ENCODE data around the gene PNMA6F.
"Not testable (repeated sequence)": the region's sequence is repeated elsewhere in the genome, so short reads cannot be mapped to it uniquely, and the experiment has no call there.

PNMA6F gene

DNA sequence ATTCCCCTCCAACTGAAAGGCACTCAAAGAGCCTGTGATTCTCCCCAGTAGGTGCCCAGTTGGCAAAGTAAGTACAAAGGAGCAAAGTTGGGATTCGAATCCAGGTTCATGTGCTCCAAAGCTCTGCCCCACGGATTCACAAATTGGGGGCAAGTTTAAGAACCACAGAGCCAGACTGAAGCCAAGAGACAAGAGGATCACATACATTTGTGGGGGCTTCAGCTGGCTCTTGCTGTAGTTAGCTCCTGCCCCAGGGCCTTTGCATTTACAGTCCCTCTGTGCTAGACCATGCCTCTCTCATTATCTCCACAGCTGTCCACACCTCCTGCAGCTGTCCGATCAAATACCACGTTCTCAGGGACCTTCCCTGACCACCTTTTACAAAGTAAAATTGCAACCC, 18.8 kb downstream of the PNMA6F start:
- TF ChIP-seq, protein P1, sequence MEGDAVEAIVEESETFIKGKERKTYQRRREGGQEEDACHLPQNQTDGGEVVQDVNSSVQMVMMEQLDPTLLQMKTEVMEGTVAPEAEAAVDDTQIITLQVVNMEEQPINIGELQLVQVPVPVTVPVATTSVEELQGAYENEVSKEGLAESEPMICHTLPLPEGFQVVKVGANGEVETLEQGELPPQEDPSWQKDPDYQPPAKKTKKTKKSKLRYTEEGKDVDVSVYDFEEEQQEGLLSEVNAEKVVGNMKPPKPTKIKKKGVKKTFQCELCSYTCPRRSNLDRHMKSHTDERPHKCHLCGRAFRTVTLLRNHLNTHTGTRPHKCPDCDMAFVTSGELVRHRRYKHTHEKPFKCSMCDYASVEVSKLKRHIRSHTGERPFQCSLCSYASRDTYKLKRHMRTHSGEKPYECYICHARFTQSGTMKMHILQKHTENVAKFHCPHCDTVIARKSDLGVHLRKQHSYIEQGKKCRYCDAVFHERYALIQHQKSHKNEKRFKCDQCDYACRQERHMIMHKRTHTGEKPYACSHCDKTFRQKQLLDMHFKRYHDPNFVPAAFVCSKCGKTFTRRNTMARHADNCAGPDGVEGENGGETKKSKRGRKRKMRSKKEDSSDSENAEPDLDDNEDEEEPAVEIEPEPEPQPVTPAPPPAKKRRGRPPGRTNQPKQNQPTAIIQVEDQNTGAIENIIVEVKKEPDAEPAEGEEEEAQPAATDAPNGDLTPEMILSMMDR (IDR thresholded peaks at IDR 0.05; ENCODE audit: low read depth, low read length, missing control alignments), result no peak
- H3K27me3 ChIP-seq (replicated peaks), result no peaks in the 10 kb centered on the region
- in situ Hi-C loops (cut with HindIII; ENCODE audit: low pct_ligation_motif_present, low sequenced_read_pairs), result no loop called here
- no peaks in the 10 kb centered on the region for H3K36me3 ChIP-seq (replicated peaks)
- no peak for DNase-seq
- no peak overlapping the region for H3K27ac ChIP-seq
- no peak overlapping the region for H3K4me3 ChIP-seq (ENCODE audit: low read depth, low read length)

- no peak for DNase-seq
- no peak overlapping the region for H3K4me3 ChIP-seq (ENCODE audit: low read depth, low read length)
- H3K36me3 ChIP-seq (replicated peaks), result no peaks in the 10 kb centered on the region
- in situ Hi-C loops (cut with HindIII; ENCODE audit: low pct_ligation_motif_present, low sequenced_read_pairs), result no loop called here
- no peaks in the 10 kb centered on the region for H3K27me3 ChIP-seq (replicated peaks)
- TF ChIP-seq, protein P1 (IDR thresholded peaks at IDR 0.05; ENCODE audit: low read depth, low read length, missing control alignments), result no peak
- H3K27ac ChIP-seq, result no peak overlapping the region
Measured at GRCh38 chrX:153301746-153302145, 19.8 kb downstream of the PNMA6F start.

GRCh38 chrX:153299855-153300254, 21.7 kb downstream of the PNMA6F start:
- Histone ChIP-seq H3K27me3 (replicated peaks) (no peaks in the 10 kb centered on the region), H3K4me3 (ENCODE audit: low read depth, low read length) (no peak overlapping the region), H3K36me3 (replicated peaks) (no peaks in the 10 kb centered on the region), H3K27ac (no peak overlapping the region)
- no peak for DNase-seq
- TF ChIP-seq, protein P1 (IDR thresholded peaks at IDR 0.05; ENCODE audit: low read depth, low read length, missing control alignments), result no peak
- in situ Hi-C loops (cut with HindIII; ENCODE audit: low pct_ligation_motif_present, low sequenced_read_pairs), result no loop called here

DNA sequence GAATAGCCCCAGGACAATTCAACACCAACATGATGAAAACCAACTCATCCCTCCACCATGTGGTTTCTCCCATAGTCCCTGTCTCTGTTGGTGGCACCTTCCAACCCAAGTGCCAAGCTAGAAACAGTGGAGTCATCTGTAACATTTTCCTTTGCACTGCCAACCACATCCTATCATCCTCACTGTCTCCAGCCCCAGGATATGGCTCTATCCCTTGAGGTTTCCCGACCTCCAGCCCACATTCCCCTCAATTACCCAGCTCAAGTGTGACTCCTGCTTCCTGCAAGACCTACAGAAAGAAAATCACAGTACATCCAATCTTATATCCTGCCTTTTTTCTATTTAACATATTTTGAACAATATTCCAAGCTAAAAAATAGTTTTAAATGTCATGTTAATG, 24.2 kb downstream of the PNMA6F start:
- TF ChIP-seq, protein P1 (IDR thresholded peaks at IDR 0.05; ENCODE audit: low read depth, low read length, missing control alignments), result no peak
- no peaks in the 10 kb centered on the region for H3K36me3 ChIP-seq (replicated peaks)
- no peak for DNase-seq
- no peak overlapping the region for H3K4me3 ChIP-seq (ENCODE audit: low read depth, low read length)
- H3K27ac ChIP-seq, result no peak overlapping the region
- H3K27me3 ChIP-seq (replicated peaks), result no peaks in the 10 kb centered on the region
- in situ Hi-C loops (cut with HindIII; ENCODE audit: low pct_ligation_motif_present, low sequenced_read_pairs), result no loop called here

- H3K4me3 ChIP-seq (ENCODE audit: low read depth, low read length); DNase-seq; H3K27ac ChIP-seq: not testable (repeated sequence)
Measured at GRCh38 chrX:153293485-153294071, 28.0 kb downstream of the PNMA6F start.

DNA sequence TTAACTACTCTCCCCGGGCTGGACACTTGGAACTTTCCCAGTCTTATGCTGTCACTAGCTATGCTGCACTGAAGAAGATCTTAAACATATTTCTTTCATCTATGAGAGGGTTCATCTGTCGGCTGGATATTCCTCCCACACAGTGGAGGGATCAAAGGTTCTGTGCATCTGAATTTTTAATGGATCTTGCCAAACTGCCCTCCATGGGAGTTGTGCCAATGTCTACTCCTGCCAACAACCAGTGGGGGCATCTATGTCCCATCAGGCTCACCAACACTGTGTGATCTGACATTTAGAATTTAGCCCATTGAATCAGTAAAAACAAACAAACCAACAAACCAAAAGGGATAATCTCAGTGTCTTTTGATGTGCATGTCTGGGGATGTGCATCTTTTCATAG, 32.8 kb downstream of the PNMA6F start:
- H3K4me3 ChIP-seq (ENCODE audit: low read depth, low read length); DNase-seq; H3K36me3 ChIP-seq (replicated peaks); H3K27ac ChIP-seq; H3K27me3 ChIP-seq (replicated peaks); in situ Hi-C loops (cut with HindIII; ENCODE audit: low pct_ligation_motif_present, low sequenced_read_pairs): not testable (repeated sequence)

More at GRCh38 chrX:153293485-153294071, 28.0 kb downstream of the PNMA6F start:
- H3K27me3 ChIP-seq (replicated peaks); H3K36me3 ChIP-seq (replicated peaks); in situ Hi-C loops (cut with HindIII; ENCODE audit: low pct_ligation_motif_present, low sequenced_read_pairs): not testable (repeated sequence)

DNA sequence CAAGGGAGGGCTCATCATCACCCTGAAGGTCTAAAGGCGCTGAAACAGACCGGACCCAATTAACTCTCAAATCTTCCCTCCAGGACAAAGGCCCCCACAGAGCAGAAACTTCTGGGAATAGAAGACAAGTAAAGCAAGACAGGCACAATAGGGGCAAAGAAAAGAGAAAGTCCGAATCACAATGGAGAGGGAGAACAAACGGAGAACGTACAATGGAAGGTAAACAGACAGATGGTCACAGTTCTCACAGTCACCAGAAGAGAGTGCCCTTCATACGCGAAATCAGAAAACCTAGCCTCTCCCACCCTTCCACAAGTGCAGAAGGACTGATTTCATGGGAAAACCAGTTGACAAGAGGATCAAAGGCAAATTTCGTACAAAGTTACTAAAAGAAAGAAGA, 35.9 kb downstream of the PNMA6F start:
- in situ Hi-C loops (cut with HindIII; ENCODE audit: low pct_ligation_motif_present, low sequenced_read_pairs); H3K36me3 ChIP-seq (replicated peaks); H3K4me3 ChIP-seq (ENCODE audit: low read depth, low read length); DNase-seq; H3K27me3 ChIP-seq (replicated peaks); H3K27ac ChIP-seq: not testable (repeated sequence)

- in situ Hi-C loops (cut with HindIII; ENCODE audit: low pct_ligation_motif_present, low sequenced_read_pairs); DNase-seq; H3K36me3 ChIP-seq (replicated peaks); H3K27me3 ChIP-seq (replicated peaks); H3K27ac ChIP-seq; H3K4me3 ChIP-seq (ENCODE audit: low read depth, low read length): not testable (repeated sequence)
Measured at GRCh38 chrX:153283982-153284381, 37.6 kb downstream of the PNMA6F start.

- H3K36me3 ChIP-seq (replicated peaks); H3K27ac ChIP-seq; H3K27me3 ChIP-seq (replicated peaks); in situ Hi-C loops (cut with HindIII; ENCODE audit: low pct_ligation_motif_present, low sequenced_read_pairs); H3K4me3 ChIP-seq (ENCODE audit: low read depth, low read length); DNase-seq: not testable (repeated sequence)
Measured at GRCh38 chrX:153281784-153282183, 39.8 kb downstream of the PNMA6F start.

- H3K4me3 ChIP-seq (ENCODE audit: low read depth, low read length); H3K36me3 ChIP-seq (replicated peaks); in situ Hi-C loops (cut with HindIII; ENCODE audit: low pct_ligation_motif_present, low sequenced_read_pairs); DNase-seq; H3K27me3 ChIP-seq (replicated peaks); H3K27ac ChIP-seq: not testable (repeated sequence)
Measured at GRCh38 chrX:153279304-153279703, 42.3 kb downstream of the PNMA6F start.

DNA sequence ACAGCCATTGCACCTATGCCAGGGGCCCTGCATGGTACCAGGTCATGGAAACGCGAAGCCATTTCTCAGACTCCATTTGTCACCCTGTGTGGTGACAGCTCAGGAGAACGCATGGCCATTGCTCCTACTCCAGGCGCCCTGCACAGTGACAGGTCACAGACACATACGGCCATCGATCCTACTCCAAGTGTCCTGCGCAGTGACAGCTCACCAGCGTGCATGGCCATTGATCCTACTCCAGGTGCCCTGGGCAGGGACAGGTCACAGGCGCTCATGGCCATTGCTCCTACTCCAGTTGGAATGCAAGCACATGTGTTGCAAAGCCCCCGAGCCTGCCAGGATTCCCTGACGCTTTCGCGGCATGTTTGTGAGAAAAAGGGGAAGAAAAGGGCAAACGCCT, 45.5 kb downstream of the PNMA6F start:
- H3K27ac ChIP-seq; H3K36me3 ChIP-seq (replicated peaks); H3K27me3 ChIP-seq (replicated peaks); in situ Hi-C loops (cut with HindIII; ENCODE audit: low pct_ligation_motif_present, low sequenced_read_pairs); H3K4me3 ChIP-seq (ENCODE audit: low read depth, low read length); DNase-seq: not testable (repeated sequence)

Data from brain microvascular endothelial cell (primary cell).